Neural progenitor cell (in vitro differentiated cells): Measurements from ENCODE around the gene OR52N5. TPM values are rescaled to one million over a fixed set of nuclear protein-coding genes. Genes with fewer than 3 reads are reported as not detected.

Experiments
- DNase-seq: peaks from one replicate; pipeline ENCODE4 v3.0.0-alpha.2; 2016; ENCODE audit warnings: low spot score
- H2AFZ ChIP-seq: fragments of 200-600 bp; sonication (generic); replicated peaks from 2 replicates; pipeline ENCODE4 v1.6.1; 2016; ENCODE audit warnings: antibody characterized with exemption
- H3F3A ChIP-seq: fragments of 200-600 bp; sonication (generic); 2 replicates; pipeline ENCODE4 v1.6.1; 2016; ENCODE audit warnings: antibody characterized with exemption, low read depth
- H3K27ac ChIP-seq: fragments of 200-600 bp; sonication (generic); 2 replicates; pipeline ENCODE4 v1.5.1; 2016; ENCODE audit warnings: mild to moderate bottlenecking
- H3K27me3 ChIP-seq: fragments of 200-600 bp; sonication (generic); 2 replicates; pipeline ENCODE4 v1.6.1; 2016; ENCODE audit warnings: mild to moderate bottlenecking, moderate library complexity
- H3K36me3 ChIP-seq: fragments of 200-600 bp; sonication (generic); 2 replicates; pipeline ENCODE4 v1.5.1; 2016
- H3K4me1 ChIP-seq: fragments of 200-600 bp; sonication (generic); 2 replicates; pipeline ENCODE4 v1.6.1; 2016; ENCODE audit warnings: mixed run types
- H3K4me2 ChIP-seq: fragments of 200-600 bp; sonication (generic); 2 replicates; pipeline ENCODE4 v1.6.1; 2016
- H3K4me3 ChIP-seq: fragments of 200-600 bp; sonication (generic); 2 replicates; pipeline ENCODE4 v1.5.1; 2016
- H3K79me2 ChIP-seq: fragments of 200-600 bp; sonication (generic); 2 replicates; pipeline ENCODE4 v1.6.1; 2016; ENCODE audit warnings: low read depth
- H3K9ac ChIP-seq: fragments of 200-600 bp; sonication (generic); 2 replicates; pipeline ENCODE4 v1.6.1; 2016
- H3K9me3 ChIP-seq: fragments of 200-600 bp; sonication (generic); 2 replicates; pipeline ENCODE4 v1.5.1; 2016; ENCODE audit warnings: low read depth
- H4K20me1 ChIP-seq: fragments of 200-600 bp; sonication (generic); 2 replicates; pipeline ENCODE4 v1.6.1; 2016; ENCODE audit warnings: low read depth
- H3K27ac Mint-ChIP-seq: 3 replicates; pipeline ENCODE4 v1.8.0; 2021; ENCODE audit warnings: mixed read lengths
- H3K27me3 Mint-ChIP-seq: 2 replicates; pipeline ENCODE4 v1.8.0; 2022; ENCODE audit warnings: low read depth, mild to moderate bottlenecking, inconsistent platforms, moderate library complexity, mixed read lengths; ENCODE audit not compliant: insufficient read depth
- H3K36me3 Mint-ChIP-seq: 3 replicates; pipeline ENCODE4 v1.8.0; 2021; ENCODE audit warnings: mixed read lengths
- H3K4me1 Mint-ChIP-seq: 3 replicates; pipeline ENCODE4 v1.8.0; 2021; ENCODE audit warnings: mixed read lengths
- H3K4me3 Mint-ChIP-seq: 3 replicates; pipeline ENCODE4 v1.8.0; 2021; ENCODE audit warnings: mild to moderate bottlenecking, moderate library complexity, mixed read lengths
- H3K9me3 Mint-ChIP-seq: 3 replicates; pipeline ENCODE4 v1.8.0; 2020; ENCODE audit warnings: mixed read lengths
- CTCF ChIP-seq: fragments of 200-600 bp; sonication (generic); IDR thresholded peaks from 2 replicates; pipeline ENCODE4 v1.5.1; 2017; ENCODE audit warnings: antibody characterized with exemption, mild to moderate bottlenecking
- EZH2 ChIP-seq: fragments of 200-600 bp; sonication (generic); IDR thresholded peaks from 2 replicates; pipeline ENCODE4 v1.6.1; 2017; ENCODE audit warnings: antibody characterized with exemption, mild to moderate bottlenecking, moderate library complexity
- EZH2phosphoT487 ChIP-seq: fragments of 200-600 bp; sonication (generic); IDR thresholded peaks from 2 replicates; pipeline ENCODE4 v1.6.1; 2017; ENCODE audit warnings: antibody characterized with exemption
- total RNA-seq: library from RNA; depleted of rRNA; stranded (reverse); fragments of >200 nt; gene quantifications from 2 replicates; pipeline ENCODE4 v1.2.3, GENCODE V29; 2015; ENCODE audit warnings: low replicate concordance

The OR52N5 gene
- total RNA-seq, 1 donor from 2014 or later: not detected

- Histone ChIP-seq H3K79me2 (no peaks in the 10 kb centered on the region), H3K4me3 (no peak overlapping the region), H3K36me3 (no peaks in the 10 kb centered on the region), H3K27ac (no peak overlapping the region), H3F3A (no peaks in the 10 kb centered on the region), H3K9me3 (no peaks in the 10 kb centered on the region), H3K9ac (no peak overlapping the region), H2AFZ (no peak overlapping the region), H4K20me1 (no peaks in the 10 kb centered on the region), H3K27me3 (no peaks in the 10 kb centered on the region), H3K4me1 (no peaks in the 10 kb centered on the region), H3K4me2 (no peak overlapping the region)
- Mint-ChIP-seq H3K27ac (no peak overlapping the region), H3K4me3 (no peak overlapping the region), H3K27me3 (no peaks in the 10 kb centered on the region), H3K4me1 (peaks cover 9% of the 10 kb centered on the region), H3K9me3 (peaks cover 2% of the 10 kb centered on the region), H3K36me3 (no peaks in the 10 kb centered on the region)
- DNase-seq: no peak
- no peak for TF ChIP-seq EZH2phosphoT487
- TF ChIP-seq CTCF: no peak
- TF ChIP-seq EZH2: no peak
Observed at GRCh38 chr11:5738431-5738830, 44.7 kb downstream of the OR52N5 start.

- no peaks in the 10 kb centered on the region for H3F3A ChIP-seq
- Mint-ChIP-seq H3K4me1 (peaks cover 9% of the 10 kb centered on the region), H3K27ac (no peak overlapping the region), H3K9me3 (peaks cover 2% of the 10 kb centered on the region), H3K4me3 (no peak overlapping the region), H3K36me3 (no peaks in the 10 kb centered on the region), H3K27me3 (no peaks in the 10 kb centered on the region)
- H3K4me3 ChIP-seq: no peak overlapping the region
- no peaks in the 10 kb centered on the region for H4K20me1 ChIP-seq
- no peak overlapping the region for H3K9ac ChIP-seq
- no peak for TF ChIP-seq EZH2phosphoT487
- no peak for TF ChIP-seq EZH2
- no peak for TF ChIP-seq CTCF
- H3K27ac ChIP-seq: no peak overlapping the region
- peak; percentile 22 for DNase-seq
- no peaks in the 10 kb centered on the region for H3K36me3 ChIP-seq
- no peaks in the 10 kb centered on the region for H3K27me3 ChIP-seq
- no peaks in the 10 kb centered on the region for H3K79me2 ChIP-seq
- no peaks in the 10 kb centered on the region for H3K4me1 ChIP-seq
- H3K4me2 ChIP-seq: no peak overlapping the region
- no peaks in the 10 kb centered on the region for H3K9me3 ChIP-seq
- H2AFZ ChIP-seq: no peak overlapping the region
Observed at GRCh38 chr11:5737670-5738392, 45.3 kb downstream of the OR52N5 start.

- Histone ChIP-seq H3K9ac (no peak overlapping the region), H4K20me1 (no peaks in the 10 kb centered on the region), H3K9me3 (no peaks in the 10 kb centered on the region), H2AFZ (no peak overlapping the region), H3K36me3 (no peaks in the 10 kb centered on the region), H3F3A (no peaks in the 10 kb centered on the region), H3K4me3 (no peak overlapping the region), H3K79me2 (no peaks in the 10 kb centered on the region), H3K4me1 (no peaks in the 10 kb centered on the region), H3K4me2 (no peak overlapping the region), H3K27ac (no peak overlapping the region), H3K27me3 (no peaks in the 10 kb centered on the region)
- Mint-ChIP-seq H3K4me3 (no peak overlapping the region), H3K4me1 (peaks cover 9% of the 10 kb centered on the region), H3K9me3 (peaks cover 2% of the 10 kb centered on the region), H3K27ac (no peak overlapping the region), H3K27me3 (no peaks in the 10 kb centered on the region), H3K36me3 (no peaks in the 10 kb centered on the region)
- DNase-seq: no peak
- TF ChIP-seq EZH2 (no peak), CTCF (no peak), EZH2phosphoT487 (no peak)
Observed at GRCh38 chr11:5737091-5737490, 46.1 kb downstream of the OR52N5 start.
